ENCODE results near the gene SLC35A3.
A peak's percentile ranks its signal among the peaks of the same experiment; 100 is the strongest.
"Not testable (repeated sequence)": the region's sequence is repeated elsewhere in the genome, so short reads cannot be mapped to it uniquely, and the experiment has no call there.

The SLC35A3 gene

DNA sequence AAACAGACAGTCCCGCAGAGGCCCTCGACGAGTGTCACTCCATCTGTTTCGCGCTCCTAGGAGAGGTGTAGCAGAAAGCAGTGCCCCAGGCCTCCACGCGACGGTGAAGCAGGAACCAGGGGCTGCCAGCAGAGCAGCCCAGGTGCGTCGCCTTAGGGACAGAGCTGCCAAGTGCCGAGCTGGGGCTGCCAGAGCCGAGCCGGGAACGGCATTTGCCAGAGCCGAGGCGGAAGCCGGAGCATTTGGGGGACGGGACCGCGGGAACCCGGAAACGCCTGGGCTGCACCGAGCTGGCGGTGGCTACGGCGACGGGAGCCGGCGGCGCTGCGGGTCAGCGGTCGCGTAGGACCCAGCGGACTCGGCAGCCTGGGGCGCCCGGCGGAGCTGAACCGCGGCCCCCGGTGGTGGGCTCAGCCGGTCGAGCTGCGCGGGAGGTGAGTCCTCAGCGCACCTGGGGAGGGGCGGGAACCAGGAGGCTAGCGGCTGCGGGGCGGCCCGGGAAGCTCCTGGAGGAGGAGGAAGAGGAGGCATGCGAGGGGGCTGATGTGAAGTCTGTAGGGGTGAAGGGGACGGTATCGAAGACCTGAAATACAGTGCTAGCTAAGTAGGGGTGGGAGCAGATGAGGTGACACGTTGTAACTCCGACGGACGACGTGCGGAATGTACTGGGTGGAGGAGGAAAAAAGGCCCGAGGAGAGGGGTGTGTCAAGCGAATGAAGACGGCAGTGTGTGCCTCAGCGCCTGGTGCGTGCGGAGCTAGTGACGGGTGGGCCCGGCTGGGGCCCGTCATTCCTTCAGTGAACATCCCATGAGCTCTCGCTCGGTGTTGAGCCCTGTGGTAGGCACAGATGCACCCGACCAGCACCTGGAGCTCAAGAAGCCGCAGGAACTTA, at the start of gene SLC35A3:
SLC35A3 (plus strand) TSS at position 268 of the 893 bp plus-strand sequence. CDS start 23,559 bp downstream, outside the sequence.
- DNase-seq (ENCODE audit: low read depth): peak; percentile 62

DNA sequence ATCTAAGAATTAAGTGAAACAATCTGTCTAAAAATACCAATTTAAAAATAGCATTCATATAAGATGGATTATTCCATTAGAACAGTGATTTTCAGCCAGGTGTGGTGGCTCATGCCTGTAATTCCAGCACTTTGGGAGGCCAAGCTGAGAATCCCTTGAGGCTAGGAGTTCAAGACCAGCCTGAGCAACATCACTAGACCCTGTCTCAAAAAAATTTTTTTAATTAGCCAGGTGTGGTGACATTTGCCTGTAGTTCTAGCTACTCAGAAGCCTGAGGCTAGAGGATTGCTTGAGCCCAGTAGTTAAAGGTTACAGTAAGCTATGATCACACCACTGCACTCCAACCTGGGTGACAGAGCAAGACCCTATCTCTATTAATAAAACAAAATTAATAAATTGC, 35.0 kb upstream of the SLC35A3 start:
- no peak for DNase-seq (ENCODE audit: low read depth)

DNA sequence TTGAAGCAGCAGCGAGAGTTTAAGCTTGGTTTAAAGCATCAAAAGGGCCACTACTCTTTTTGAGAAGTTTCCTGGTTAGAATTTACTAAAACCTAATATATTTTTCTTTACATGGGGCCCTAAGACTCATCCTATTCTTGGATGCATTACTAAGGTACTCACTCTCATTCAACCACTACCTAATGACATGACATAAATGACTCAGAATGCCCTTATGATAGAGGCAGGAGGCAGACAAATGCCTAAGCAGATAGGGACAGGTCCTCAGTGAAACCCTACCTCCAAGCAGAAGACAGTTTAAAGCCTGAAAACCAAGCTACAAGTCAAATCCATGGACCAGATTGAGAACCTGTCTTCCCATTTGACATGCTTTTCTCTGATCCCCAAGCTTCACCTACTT, 34.3 kb upstream of the SLC35A3 start:
- no peak for DNase-seq (ENCODE audit: low read depth)

DNA sequence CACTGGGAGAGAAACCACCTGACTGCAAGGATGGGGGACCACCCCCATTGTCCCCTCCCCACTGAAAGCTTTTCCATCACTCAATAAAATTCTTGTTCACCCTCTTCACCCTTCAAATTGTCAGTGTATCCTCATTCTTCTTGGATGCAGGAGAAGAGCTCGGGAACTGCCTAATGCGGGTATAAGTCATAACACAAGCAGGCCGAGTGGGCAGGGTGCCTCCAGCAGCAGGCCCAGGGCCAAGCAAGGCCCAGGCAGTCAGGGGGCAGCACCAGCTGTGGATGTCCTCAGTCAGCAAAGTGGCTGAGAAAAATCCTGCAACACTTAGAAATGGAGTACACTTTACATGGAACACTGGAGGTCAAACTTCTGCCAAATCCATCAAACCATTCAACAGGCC, 33.7 kb upstream of the SLC35A3 start:
- no peak for DNase-seq (ENCODE audit: low read depth)

DNA sequence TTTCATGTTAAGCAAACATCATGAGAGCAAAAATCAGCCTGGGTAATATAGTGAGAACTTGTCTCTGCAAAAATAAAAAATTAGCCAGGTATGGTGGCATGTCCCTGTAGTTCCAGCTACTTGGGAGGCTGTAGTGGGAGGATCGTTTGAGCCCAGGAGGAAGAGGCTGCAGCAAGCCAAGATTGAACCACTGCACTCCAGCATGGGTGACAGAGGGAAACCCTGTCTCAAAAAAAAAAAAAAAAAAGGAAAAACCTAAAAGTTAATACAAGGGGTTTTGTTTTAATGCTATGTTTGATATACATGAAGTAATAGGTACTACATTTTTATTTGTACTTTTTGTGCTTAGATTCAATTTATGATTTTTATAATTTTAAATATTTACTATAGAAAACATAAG, 27.1 kb upstream of the SLC35A3 start:
- no peak for DNase-seq (ENCODE audit: low read depth)

DNA sequence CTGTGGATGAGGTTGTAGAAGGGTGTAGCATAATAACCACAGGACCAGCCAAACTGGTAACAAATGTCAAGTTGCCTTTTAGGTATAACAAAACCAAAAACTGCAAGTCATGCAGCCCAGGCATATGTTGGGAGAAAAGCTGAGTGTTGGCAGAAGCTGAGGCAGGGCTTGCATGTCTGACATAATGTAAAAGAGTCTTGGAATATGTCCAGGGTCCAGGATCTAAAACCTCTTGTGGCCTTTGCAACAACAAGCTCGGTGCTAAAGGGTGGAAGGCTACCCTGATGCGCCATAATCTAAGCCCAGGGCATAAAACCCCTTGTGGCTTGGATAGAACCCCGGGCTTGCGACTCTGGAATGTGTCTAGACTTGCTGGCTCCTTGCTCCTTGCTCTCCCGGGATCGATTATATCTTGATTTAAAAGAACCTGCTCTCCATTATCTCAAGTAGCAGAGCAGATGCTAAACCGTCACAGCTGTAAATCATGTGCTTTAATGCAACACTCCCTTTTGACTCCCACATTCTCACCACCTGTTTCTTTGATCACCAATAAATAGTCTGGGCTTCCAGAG, 26.5 kb upstream of the SLC35A3 start:
- no peak for DNase-seq (ENCODE audit: low read depth)

DNA sequence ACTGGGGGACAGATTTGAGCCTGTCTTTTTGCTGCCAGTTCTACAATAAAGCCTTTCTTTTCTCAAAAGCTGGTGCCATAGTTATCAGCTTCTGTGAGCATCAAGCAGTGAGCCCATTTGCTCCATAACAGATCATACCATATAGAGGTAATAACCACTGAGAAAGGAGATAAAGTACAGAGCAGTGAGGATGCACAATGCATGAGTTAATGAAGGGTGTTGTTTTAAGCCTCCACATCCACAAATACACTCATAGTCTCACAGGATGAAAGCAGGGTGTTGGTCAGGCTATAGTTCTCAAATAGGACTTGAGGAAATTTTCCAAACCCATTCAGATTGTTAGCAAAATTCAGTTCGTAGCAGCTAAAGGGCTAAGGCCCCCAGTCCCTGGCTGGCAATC, 25.6 kb upstream of the SLC35A3 start:
- no peak for DNase-seq (ENCODE audit: low read depth)

DNA sequence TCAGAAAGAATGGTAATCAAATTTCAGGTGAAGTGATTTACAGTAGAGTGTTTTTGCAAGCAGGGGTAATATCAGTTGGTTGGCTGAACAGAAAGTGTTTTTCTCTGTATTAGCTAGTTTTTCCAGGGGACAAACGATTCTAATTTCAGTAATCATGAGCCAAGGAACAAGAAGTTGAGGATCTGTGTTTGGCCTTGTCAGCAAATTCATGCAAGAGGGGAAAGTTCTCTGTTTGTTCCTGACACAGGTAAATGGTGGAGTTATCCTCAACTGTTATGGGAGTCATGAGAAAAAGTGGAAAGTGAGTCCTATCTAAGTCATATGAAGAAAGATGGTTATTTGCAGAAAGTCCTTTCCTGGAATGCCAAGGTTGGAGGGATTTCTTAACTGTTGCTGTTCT, 24.6 kb upstream of the SLC35A3 start:
- no peak for DNase-seq (ENCODE audit: low read depth)

DNA sequence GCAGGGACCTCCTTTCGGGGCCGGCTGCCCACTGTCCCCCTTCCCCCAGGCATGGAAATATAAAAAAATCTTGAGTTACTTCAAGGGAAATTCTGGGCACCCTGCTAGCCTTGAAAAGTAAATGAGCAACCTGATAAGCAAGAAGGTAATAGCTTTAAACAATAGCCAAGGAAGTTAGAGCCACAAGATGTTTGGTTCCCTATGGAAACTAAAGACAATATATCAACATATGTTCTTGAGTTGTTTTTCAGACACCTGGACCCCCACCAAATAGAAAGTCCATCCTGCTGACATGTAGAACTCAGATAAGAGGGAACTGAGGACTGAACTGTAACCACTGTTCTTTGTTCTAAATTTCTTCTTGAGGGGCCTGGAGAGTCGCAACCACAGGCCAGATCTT, 19.3 kb upstream of the SLC35A3 start:
- DNase-seq (ENCODE audit: low read depth): no peak

DNA sequence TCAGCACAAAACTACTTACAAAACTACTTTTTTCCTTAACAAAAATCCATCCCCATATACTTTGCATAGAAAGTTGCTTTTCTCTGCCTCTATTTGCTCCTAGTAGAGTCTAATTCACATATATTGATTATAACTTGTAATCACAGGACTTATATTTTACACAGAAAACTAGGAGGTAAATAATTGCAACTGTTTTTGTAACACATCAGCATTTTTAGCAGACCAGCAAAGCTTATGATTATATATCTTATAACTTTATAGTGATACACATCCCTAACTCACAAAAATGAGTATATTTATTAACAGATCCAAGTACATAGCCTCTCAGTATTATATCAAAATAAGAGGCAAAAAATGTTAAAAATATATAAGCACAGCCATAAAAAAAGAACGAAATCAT, 17.3 kb upstream of the SLC35A3 start:
- no peak for DNase-seq (ENCODE audit: low read depth)

DNA sequence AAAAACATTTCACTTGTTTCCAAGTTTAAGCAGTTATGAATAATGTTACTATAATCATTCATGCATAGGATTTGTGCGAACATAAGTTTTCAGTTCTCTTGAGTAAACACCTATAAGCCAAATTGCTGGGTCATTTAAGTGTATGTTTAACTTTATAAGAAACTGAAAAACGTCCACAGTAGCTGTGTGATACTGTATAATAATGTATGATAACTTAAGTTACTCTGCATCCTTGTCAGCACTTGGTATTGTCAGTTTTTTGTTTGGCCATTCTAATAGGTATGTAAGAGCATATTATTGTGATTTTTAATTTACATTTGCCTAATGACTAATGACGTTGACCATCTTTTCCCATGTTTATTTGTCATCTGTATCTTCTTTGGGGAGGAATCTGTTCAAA, 14.4 kb upstream of the SLC35A3 start:
- DNase-seq (ENCODE audit: low read depth): no peak

DNA sequence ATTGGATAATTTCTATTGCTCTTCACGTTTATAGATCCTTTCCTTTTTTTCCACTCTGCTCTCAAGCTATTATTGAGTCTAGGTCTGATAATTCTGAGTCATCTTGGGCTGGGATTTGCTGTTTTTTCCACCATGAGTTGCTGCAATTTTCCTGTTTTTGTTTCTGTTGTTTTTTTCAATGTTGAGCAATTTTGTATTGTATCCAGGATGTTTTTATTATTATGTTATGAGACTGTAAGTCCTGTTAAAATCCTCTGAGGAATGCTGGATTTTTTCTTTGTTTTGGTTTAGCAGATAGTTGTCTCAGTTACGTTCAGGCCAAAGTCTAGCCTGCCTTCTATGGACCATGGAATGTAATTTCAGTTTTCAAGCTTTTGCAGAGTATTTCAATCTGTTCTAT, 13.0 kb upstream of the SLC35A3 start:
- DNase-seq (ENCODE audit: low read depth): no peak

DNA sequence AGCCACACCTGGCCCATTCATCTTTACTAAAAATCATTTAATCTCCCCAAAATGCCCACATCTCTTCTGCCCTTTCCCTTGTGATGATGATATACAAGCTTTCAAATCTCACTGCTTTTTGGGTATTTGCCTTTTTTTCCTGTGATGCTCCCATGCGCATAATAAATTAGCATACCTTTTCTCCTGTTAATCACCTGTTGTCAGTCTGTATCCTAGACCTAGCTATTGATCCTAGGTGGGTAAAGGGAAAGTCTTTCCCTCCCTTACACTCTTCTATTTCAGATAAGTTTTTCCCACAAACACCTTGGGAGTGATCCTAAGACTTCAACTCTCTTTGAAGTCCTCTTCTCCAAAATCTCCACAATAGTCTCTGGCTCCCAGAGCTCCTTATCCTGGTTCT, 12.0 kb upstream of the SLC35A3 start:
- no peak for DNase-seq (ENCODE audit: low read depth)

DNA sequence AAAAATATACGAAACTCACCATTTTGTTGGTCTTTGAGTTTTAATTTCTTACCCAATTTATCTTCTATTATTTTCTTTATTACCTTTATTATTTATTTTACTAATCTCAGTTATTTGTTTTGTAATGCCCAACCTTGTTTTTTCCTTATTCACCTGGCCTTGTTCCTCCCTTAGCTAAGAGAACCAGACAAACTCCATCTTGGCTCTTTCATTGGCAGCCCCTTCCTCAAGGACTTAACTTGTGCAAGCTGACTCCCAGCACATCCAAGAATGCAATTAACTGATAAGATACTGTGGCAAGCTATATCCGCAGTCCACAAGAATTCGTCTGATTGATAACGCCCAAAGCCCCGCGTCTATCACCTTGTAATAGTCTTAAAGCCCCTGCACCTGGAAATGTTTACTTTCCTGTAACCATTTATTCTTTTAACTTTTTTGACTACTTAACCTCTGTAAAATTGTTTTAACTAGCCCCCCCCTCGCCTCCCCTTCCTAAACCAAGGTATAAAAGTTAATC, 10.5 kb upstream of the SLC35A3 start:
- DNase-seq (ENCODE audit: low read depth): not testable (repeated sequence)

DNA sequence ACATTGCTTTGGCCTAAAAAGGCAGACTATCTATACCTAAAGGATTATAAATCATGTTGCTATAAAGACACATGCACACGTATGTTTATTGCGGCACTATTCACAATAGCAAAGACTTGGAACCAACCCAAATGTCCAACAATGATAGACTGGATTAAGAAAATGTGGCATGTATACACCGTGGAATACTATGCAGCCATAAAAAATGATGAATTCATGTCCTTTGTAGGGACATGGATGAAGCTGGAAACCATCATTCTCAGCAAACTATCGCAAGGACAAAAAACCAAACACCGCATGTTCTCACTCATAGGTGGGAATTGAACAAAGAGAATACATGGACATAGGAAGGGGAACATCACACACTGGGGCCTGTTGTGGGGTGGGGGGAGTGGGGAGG, 9.5 kb upstream of the SLC35A3 start:
- DNase-seq (ENCODE audit: low read depth): not testable (repeated sequence)

DNA sequence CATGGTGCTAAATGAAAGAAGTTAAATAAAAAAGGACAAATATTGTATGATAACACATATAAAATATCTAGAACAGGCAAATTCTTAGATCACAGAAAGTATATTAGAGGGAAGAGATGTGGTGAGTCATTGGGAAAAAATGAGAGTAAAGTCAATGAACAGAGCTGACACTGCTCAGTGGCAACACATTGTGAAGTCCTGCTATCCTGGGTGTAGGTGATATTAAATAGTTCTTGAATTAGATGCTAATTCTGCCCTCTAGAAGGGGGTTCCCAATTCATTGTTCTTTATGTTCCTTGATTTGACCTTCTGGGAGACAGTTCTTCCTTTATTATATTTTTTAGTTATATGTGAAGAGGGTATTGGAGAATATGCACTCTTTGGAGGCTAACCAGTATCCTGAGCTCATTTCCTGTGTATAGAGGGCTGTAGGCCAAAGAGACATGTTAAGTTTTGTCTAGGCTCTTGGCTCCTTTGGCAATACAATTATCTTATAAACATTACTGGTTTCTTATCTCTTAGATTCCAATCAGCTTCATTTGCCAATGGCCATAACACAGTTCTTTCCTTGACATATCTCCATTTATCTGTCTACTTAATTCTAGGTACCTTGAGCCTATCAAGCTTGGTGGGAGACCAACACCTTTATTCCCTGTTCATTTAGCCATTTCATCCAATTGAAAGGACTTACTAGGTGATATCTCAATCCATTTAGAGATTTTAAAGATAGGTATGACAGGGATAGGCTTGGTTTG, 6.6 kb upstream of the SLC35A3 start:
- DNase-seq (ENCODE audit: low read depth): no peak

DNA sequence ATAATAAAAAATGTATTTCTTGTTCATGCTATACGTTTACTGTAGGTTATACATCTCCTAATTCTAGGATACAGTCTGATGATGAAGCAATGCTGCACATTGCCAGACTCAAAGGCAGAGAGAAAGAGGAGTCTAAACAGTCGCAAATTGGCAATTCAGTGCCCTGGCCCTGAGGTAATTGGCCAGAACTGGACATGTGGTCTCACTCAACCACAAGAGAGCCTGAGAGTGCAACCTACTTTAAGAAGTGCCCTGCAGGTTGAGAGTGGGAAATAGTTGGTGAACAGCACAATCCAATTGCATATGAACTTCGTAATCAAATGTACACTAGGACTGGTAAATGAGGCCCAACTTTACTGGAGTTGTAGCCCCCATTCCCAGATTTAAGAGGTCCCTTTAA, 5.0 kb upstream of the SLC35A3 start:
- no peak for DNase-seq (ENCODE audit: low read depth)

DNA sequence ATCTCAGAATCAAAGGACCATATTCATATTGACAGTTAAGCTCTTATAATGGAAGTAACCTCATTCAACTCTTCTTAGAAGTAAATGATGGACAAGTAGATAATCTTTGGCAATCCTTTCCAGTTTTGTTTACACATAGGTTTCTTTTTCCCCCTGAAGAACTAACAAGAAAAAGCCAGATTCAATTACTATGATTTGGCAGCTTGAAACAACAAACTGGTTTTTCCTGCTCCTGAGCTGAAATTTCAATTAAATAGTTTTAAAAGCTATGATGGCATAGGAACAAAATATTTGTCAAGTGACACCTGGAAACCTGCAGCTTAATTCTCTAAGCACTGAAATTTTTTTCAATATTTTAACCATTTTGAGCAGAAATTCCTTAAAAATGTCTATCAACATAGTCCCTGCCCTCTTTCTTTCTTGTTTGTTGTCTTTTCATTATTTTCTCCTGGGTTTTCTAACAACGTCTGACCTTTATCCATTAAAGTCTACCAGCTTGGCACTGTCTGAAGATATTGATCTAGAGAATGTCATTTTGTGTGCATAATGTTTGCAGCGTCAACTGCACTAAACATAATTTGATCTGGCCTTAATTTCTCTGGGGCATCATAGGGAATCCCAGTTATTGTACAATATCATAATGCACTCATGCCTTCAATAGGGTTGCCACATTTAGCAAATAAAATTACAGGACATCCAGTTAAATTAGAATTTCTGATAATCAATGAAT, 4.0 kb upstream of the SLC35A3 start:
- no peak for DNase-seq (ENCODE audit: low read depth)

DNA sequence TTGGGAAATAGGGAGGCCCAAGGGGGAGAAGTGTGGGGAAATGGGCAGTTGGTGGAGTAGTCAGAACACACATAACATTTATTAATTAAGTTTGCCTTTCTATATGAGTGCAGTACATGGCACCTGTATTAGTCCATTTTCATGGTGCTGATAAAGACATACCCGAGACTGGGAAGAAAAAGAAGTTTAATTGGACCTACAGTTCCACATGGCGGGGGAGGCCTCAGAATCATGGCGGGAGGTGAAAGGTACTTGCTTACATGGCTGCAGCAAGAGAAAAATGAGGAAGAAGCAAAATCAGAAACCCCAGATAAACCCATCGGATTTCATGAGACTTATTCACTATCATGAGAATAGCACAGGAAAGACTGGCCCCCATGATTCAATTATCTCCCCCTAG, 1.6 kb upstream of the SLC35A3 start:
- no peak for DNase-seq (ENCODE audit: low read depth)

DNA sequence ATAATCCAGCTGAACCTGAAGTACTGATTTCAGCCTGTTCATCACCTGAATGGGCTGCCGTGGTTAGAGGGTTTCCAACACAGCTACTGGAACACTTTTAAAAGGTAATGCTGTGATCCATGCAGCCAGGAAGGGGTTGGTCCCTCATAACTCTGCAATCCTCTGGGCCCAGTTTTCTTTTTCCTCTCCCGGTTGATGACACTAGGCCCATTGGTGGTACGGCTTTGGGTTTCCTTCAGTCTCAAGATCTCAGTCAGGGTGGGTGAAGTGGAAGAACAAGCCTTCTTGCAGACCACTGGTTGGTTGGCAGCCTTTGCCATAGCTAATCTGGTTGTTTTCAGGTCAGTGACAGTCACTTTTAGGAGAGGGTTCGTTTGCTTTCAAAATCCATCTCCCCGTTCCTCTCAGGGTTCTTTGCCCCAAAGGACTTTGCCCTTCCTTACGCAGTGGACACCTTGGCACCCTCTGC, 502 bp upstream of the SLC35A3 start:
- no peak for DNase-seq (ENCODE audit: low read depth)

DNA sequence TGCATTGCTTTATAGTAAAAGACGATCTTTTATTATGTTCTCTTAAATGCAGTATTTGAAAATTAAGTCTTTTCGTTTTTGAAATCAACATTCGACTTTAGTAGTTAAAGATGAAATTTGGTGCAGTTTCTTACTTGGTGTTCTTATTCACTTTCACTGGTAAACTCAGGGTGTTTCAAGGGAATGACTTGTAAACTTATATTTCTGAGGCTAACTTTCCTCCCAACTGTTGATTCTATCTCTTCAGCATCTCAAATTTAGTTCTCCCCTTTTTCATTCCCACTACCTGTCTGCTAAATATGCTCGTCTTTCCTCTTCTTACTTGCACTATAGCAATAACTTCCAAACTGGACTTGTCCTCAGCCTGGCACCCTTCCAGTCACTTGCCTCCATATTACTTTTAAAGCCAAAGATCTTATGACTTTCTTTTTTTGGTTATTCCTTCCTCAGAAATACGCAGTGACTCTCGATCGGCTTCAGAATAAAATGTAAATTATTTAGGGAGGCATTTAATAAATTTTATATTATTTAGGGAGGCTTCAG, 988 bp downstream of the SLC35A3 start:
- no peak for DNase-seq (ENCODE audit: low read depth)

DNA sequence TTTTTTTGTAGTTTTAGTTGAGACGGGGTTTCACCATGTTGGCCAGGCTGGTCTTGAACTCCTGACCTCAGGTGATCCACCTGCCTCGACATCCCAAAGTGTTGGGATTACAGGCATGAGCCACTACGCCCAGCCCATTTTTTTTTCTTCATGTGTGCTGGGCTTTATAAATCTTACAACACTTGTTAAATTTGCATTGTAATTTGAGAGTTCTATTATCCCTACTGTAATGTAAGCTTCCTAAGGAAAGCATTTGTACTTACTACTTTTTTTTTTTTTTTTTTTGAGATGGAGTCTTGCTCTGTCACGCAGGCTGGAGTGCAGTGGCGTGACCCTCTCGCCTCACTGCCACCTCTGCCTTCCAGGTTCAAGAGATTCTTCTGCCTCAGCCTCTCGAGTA, 2.3 kb downstream of the SLC35A3 start:
- DNase-seq (ENCODE audit: low read depth): not testable (repeated sequence)
